NCI-H2196 treated with DMSO at 0.1 percent for 48 hours (cell line): ENCODE data around the gene CSNK1A1L.
A peak's percentile ranks its signal among the peaks of the same experiment; 100 is the strongest.

ENCODE experiments used
- DNase-seq: peaks from one replicate; lab custom pipeline; 2025; ENCODE audit not compliant: unreplicated experiment; lab: John Stamatoyannopoulos, UW

The CSNK1A1L gene

GRCh38 chr13:37105251-37105714, at the start of gene CSNK1A1L:
Gene CSNK1A1L, minus strand, starts transcription at chr13:37105664. Its CDS starts 408 bp downstream, at chr13:37105256.
- DNase-seq: no peak

DNA sequence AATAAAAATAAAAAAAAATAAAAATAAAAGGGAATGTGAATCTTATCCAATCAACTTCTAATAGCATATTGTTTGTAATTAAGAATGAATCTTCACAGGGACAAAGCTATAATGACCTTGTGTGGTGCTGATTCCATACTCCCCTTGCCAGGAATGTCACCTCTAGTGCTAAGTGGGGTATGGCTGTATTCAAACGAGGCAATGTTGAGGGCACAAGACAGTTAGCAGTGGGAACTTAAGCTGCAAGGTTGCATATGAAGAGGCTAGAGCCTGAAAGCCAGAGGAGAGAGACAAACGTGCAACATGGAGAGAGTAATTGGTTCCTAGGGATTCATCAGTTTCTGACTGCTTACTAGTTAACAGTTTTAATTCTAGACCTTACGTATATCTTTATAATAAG, 43.9 kb upstream of the CSNK1A1L start:
- no peak for DNase-seq

GRCh38 chr13:37148501-37148900, 43.0 kb upstream of the CSNK1A1L start:
- no peak for DNase-seq

DNA sequence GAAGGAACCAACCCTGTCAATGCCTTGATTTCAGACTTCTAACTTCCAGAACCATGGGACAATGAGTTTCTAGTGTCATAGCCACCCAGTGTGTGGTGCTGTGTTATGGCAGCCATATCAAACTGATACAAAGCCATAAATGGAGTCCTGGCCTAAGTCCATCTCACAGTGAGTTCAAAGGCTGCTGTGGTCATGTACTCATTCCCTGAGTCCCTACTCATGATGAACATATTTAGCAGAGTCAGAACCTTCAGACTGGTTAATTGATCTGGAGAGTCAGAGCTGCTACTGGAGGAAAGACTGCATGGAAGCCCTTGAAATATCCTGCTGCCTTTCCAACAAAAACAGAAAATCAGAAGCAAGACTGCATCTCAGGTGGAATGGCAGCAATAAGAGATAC, 39.2 kb upstream of the CSNK1A1L start:
- DNase-seq: no peak

DNA sequence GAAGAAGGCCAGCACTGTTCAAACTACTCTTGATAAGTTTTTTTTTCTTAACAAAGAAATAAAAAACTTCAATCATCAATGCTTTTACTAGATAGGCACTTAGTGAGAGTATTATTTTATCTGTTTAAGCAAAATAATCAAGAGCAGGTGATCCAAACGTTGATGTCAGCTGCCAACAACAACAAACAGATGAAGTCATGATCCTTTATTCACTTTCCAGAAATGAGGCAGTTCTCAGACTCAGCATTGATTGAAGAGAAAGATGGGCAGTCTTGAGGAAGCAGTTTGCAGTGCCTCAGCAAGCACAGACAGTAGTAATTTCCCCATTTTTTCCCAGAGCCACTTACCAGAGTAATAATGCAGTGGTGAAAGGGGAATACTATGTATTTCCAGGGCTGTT, 38.4 kb upstream of the CSNK1A1L start:
- peak; percentile 0 for DNase-seq

DNA sequence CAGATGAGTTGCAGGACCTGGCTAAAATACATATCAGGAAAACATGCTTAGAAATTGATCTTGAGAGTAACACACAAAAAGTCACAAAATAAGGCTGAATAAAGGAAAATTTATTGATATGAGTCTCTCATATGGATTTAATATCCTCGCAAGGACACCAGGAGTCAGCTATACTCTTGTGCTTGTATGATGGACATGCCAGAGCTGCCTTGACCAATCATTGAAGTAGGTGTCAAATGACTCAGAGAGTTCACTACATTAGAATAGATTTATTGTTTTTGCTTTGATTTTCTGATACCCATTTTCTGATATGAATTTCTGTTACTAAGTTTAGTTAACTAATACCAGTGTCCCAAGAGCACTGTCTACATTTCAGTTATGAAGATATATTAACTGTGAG, 37.4 kb upstream of the CSNK1A1L start:
- no peak for DNase-seq

GRCh38 chr13:37141011-37141410, 35.5 kb upstream of the CSNK1A1L start:
- no peak for DNase-seq

GRCh38 chr13:37139356-37139755, 33.9 kb upstream of the CSNK1A1L start:
- DNase-seq: no peak

DNA sequence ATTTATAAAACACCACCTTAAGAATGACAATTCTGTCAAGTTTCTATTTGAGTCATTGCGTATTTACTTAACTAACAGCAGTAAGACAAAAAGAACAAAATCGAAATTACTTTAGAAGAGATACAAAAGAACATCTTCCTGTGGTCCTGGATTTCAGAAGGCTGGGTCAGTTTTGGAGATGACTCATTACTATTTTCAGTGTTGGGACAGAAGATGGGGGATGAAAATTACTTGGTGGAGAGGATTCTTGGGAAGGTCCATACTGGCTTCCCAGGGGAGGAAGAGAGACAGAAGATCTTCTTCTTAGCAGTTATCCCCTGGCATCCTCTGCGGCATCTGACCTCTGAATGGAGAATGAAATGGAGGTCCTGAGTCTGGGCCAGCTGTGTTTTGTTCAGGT, 33.5 kb upstream of the CSNK1A1L start:
- no peak for DNase-seq

- DNase-seq: no peak
Observed at GRCh38 chr13:37138169-37138568, 32.7 kb upstream of the CSNK1A1L start.

- no peak for DNase-seq
Observed at GRCh38 chr13:37136633-37137032, 31.2 kb upstream of the CSNK1A1L start.

GRCh38 chr13:37136187-37136586, 30.7 kb upstream of the CSNK1A1L start:
- no peak for DNase-seq

- DNase-seq: no peak
Observed at GRCh38 chr13:37134411-37135041, 29.1 kb upstream of the CSNK1A1L start.

- no peak for DNase-seq
Observed at GRCh38 chr13:37132211-37132610, 26.7 kb upstream of the CSNK1A1L start.

GRCh38 chr13:37131092-37131491, 25.6 kb upstream of the CSNK1A1L start:
- no peak for DNase-seq

DNA sequence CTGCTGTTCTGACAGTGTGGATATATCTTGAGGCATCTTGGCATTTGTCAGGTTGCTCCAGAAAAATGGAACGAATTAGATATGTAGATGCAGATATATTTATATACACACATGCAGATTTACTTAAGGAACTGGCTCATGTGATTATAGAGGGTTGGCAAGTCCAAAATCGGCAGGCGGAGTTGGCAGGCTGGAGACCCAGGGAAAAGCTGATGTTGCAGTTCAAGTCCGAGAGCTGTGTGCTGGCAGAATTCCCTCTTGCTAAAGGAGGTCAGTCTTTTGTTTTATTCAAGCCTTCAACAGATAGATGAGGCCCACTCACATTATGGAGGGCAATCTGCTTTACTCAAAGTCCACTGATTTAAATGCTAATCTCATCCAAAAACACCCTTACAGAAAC, 24.4 kb upstream of the CSNK1A1L start:
- no peak for DNase-seq

- no peak for DNase-seq
Observed at GRCh38 chr13:37127691-37128241, 22.3 kb upstream of the CSNK1A1L start.

DNA sequence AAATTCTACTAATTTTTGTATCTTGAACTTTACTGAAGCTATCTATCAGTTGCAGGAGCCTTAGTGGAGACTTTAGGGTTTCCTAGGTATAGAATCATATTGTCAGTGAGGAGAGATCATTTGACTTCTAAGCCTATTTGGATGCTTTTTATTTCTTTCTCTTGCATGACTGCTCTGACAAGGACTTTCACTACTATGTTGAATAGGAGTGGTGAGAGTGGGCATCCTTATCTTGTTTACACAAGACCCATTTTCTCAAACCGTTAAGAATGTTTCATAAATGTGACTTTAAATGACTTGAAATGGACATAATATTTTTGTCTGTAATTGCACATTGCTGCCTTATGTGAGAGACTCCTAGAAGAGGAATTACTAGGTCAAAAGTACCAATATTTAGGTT, 17.9 kb upstream of the CSNK1A1L start:
- DNase-seq: no peak

- DNase-seq: no peak
Observed at GRCh38 chr13:37118016-37118415, 12.6 kb upstream of the CSNK1A1L start.

- no peak for DNase-seq
Observed at GRCh38 chr13:37114250-37114649, 8.8 kb upstream of the CSNK1A1L start.

- DNase-seq: no peak
Observed at GRCh38 chr13:37113534-37113933, 8.1 kb upstream of the CSNK1A1L start.

DNA sequence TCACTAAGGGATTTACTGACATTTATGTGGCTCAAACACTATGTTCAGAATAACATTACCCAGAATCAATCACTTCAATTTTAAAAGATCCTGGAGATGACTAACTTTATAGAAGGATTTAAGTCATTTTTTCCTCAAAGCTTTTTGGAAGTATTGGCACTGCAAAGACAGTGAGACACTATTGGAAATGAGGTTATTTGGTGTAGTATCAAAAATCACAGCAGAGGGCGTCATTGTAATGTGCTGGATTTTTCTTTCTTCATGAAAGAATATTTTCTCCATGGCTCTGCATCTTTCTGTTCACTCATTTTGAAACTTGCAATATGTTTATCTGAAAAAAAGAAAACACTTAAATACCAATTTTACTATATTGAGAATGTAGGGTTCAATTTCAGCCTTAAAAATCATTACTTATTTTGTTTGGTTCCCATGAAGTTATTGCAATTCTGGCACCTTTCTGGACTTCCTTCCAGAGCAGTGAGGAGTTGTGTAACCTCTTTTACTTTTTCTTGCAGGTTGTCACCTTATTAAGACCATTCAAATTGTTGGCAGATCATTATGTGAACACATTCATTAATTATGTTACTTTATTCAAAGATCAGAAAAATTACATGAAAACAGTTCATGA, 3.7 kb upstream of the CSNK1A1L start:
- no peak for DNase-seq

DNA sequence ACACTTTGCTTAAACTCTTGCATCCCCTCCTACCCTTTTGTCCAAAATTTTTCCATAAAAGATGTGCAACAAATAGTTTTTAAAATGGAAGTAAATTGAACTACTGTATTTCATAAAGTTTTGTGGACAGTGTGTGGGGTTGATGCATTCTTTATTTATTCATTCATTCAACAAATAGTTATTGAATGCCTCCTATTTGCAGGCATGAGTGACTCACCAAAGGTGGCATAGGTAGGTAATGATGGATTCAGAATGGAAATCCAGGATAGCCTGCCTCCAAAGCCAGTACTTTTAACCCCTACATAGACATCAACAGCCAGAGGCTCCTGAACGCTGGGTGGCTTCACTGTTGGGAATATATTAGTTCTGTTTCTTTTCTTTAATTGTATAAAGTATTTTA, 2.4 kb upstream of the CSNK1A1L start:
- DNase-seq: no peak
